ENCODE results near the gene TMEM109. TPM values are rescaled to one million over a fixed set of nuclear protein-coding genes. Genes with fewer than 3 reads are reported as not detected.

TMEM109 gene, protein sequence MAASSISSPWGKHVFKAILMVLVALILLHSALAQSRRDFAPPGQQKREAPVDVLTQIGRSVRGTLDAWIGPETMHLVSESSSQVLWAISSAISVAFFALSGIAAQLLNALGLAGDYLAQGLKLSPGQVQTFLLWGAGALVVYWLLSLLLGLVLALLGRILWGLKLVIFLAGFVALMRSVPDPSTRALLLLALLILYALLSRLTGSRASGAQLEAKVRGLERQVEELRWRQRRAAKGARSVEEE
- polyA plus RNA-seq (2013, experiment 1 of 2), result 70.8 TPM
- 57.9 TPM for polyA plus RNA-seq (2013, experiment 2 of 2)

DNA sequence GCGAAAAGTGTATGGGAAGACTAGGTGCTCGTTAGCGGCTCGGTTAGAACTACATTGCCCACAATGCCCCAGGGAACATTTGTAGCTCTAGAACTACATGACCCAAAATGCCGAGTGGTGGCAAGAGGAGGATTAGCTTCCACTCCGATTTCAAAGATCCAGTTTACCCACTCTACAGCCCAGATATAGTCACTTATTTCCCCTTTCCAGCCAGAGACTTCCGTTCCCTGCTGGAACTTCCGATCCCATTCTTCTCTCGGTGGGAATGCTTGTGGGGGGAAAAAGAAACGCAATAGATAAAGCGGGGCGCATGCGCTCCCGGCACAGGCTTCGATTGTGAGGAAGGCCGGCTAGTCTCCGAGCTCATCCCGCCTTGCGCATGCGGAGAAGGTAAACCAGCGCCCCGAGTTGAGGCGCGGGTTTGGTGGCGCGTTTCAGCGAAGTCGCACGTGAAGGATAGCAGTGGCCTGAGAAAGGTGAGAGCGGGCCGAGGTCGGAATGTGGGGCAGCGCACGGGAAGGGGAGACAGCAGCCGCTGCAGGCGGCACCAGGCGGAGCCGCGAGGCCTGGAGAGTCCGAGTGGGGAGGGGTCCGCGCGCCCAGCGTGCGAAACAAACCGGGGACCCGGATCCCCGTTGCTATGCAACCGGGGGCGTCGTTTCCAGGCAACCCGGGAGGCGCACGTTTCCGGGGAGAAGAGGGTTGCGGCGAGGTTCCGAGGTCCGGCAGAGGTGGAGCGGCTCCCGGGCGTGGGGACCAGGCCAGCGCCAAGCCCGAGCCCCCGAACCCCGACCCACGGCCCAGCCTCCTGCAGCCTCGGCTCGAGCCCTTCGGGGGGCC, at the start of gene TMEM109:
Gene TMEM109 (plus strand): TSS at position 366 of the 840 bp plus-strand sequence. CDS start 5,536 bp downstream, outside the sequence.
- peaks cover 17% of the 10 kb centered on the region for H3K36me3 ChIP-seq (ENCODE audit: control insufficient read depth, insufficient read depth, low read length)
- H3K9me3 ChIP-seq (ENCODE audit: control insufficient read depth, low read length), result no peaks in the 10 kb centered on the region
- 0% methylated on average over 55 to 62 of the region's 70 CpGs for WGBS, 2 experiments (ENCODE audit: insufficient coverage in 2 of 2)
- H3K27ac ChIP-seq (ENCODE audit: low read depth, low read length, severe bottlenecking), result peak within 1 kb of the TSS; percentile 89
- peaks cover 11% of the 10 kb centered on the region for H3K4me1 ChIP-seq (ENCODE audit: control insufficient read depth, insufficient read depth, low read length, poor library complexity, severe bottlenecking)
- peak within 1 kb of the TSS; percentile 78 for H3K4me3 ChIP-seq (ENCODE audit: extremely low read depth, insufficient read depth, low read length, poor library complexity, severe bottlenecking)

DNA sequence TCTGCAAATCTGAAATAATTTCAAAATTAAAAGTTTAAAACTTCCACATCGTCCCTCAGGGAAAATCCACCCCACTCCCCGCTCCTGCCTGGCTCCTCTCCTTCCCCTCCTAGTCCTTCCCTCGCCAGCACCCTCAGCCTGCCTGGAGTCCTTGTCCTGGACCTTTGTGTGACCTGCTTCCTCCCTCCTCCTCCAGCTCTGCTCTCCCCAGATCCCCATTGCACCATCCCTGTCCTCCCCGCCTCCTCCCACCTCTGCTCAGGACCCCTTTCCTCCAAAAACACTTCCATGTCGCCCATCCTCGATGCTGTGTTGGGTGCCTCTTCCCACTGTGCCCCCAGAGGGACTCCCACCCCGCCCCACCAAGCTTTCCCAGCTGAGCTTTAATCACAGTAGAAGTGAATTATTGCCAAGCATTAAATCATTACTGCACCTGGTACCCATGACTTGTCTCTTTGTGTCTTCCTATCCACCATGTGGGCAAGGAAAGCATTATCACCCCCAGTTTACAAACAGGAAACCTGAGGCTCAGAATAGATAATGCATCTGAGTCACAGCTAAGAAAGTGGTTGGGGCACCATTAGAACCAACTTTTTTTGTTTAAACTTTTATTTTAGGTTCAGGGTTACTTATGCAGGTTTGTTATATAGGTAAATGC, 49.0 kb upstream of the TMEM109 start:
- WGBS, 2 experiments (ENCODE audit: insufficient coverage in 2 of 2), result 90 to 93% methylated on average over 7 of the region's 7 CpGs
- no peak overlapping the region for H3K27ac ChIP-seq (ENCODE audit: low read depth, low read length, severe bottlenecking)
- H3K36me3 ChIP-seq (ENCODE audit: control insufficient read depth, insufficient read depth, low read length), result no peaks in the 10 kb centered on the region
- H3K4me1 ChIP-seq (ENCODE audit: control insufficient read depth, insufficient read depth, low read length, poor library complexity, severe bottlenecking), result no peaks in the 10 kb centered on the region
- no peak overlapping the region for H3K4me3 ChIP-seq (ENCODE audit: extremely low read depth, insufficient read depth, low read length, poor library complexity, severe bottlenecking)
- H3K9me3 ChIP-seq (ENCODE audit: control insufficient read depth, low read length), result no peaks in the 10 kb centered on the region

DNA sequence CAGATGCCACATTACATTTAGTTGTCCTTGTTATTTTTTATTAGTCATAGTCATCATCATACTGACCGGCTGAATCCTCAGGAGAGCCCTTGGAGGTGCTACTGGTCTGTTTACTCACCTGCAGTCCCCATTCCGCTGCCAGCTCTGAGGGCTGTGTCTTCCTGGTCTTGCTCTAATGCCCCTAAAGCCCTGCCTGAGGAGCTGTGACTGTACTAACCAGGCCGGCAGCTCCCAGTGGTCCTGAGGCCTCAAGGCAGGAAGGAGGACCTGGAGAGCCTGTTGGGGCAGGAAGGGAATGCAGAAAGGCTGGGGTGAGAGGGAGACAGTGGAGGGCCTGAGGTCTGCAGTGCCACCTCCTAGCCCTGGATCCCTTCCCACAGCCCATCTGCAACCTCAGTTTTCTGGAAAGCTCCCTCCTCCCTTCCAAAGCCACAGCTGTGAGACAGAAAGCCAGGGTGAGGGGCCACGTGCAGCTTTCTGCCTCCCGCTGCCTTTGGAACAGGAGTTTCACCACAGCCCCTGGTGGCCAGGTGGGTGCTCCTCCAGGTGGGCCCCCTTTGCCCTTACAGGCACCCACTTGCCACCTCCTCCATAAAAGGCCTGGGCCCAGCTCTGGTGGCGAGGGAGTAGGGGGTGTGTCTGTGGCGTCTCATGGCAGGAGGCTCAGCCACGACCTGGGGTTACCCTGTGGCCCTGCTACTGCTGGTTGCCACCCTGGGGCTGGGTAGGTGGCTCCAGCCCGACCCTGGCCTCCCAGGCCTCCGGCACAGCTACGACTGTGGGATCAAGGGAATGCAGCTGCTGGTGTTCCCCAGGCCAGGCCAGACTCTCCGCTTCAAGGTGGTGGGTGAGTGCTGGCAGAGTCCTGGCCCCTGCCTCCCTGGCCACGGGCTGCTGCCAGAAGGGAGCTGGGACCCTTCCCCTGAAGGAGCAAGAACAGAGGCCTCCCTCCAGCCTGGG, 46.8 kb upstream of the TMEM109 start, which contains the start of gene ZP1:
Gene ZP1 (plus strand): TSS at position 632 of the 960 bp plus-strand sequence. CDS start 20 bp downstream, at position 652.
- Histone ChIP-seq H3K27ac (ENCODE audit: low read depth, low read length, severe bottlenecking) (no peak within 1 kb of the TSS), H3K4me3 (ENCODE audit: extremely low read depth, insufficient read depth, low read length, poor library complexity, severe bottlenecking) (no peak within 1 kb of the TSS), H3K9me3 (ENCODE audit: control insufficient read depth, low read length) (no peaks in the 10 kb centered on the region), H3K4me1 (ENCODE audit: control insufficient read depth, insufficient read depth, low read length, poor library complexity, severe bottlenecking) (no peaks in the 10 kb centered on the region), H3K36me3 (ENCODE audit: control insufficient read depth, insufficient read depth, low read length) (no peaks in the 10 kb centered on the region)
- 81 to 95% methylated on average over 7 to 13 of the region's 13 CpGs for WGBS, 2 experiments (ENCODE audit: insufficient coverage in 2 of 2)

DNA sequence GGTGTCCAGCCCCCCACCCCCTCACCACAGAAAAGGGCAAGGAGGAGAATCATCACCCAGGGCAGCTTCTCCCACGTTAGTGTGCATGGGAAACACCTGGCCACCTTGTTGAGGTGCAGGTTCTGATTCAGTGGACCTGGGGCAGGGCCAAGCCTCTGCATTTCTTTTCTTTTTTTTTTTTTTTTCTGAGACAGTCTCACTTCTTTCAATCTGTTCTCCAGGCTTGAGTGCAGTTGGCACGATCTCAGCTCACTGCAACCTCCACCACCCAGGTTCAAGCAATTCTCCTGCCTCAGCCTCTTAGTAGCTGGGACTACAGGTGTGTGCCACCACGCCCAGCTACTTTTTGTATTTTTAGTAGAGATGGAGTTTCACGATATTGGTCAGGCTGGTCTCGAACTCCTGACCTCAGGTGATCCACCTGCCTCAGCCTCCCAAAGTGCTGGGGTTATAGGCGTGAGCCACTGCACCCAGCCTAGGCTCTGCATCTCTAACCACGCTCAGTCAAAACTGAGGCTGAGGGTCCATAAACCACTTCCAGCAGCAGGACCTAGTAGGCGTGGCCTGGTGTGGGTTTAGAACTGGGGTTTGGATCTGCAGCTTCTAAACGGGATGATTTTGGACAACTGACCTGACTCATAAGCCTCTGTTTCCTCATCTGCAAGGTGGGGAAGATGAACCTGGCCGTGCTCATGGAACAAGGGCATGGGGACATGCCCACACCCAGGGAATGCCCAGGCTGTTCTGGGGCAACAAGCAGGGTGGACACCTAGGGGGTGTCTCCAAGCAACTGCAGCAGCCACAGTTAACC, 45.9 kb upstream of the TMEM109 start:
- Histone ChIP-seq H3K27ac (ENCODE audit: low read depth, low read length, severe bottlenecking) (no peak overlapping the region), H3K9me3 (ENCODE audit: control insufficient read depth, low read length) (no peaks in the 10 kb centered on the region), H3K4me3 (ENCODE audit: extremely low read depth, insufficient read depth, low read length, poor library complexity, severe bottlenecking) (no peak overlapping the region), H3K4me1 (ENCODE audit: control insufficient read depth, insufficient read depth, low read length, poor library complexity, severe bottlenecking) (peaks cover 6% of the 10 kb centered on the region), H3K36me3 (ENCODE audit: control insufficient read depth, insufficient read depth, low read length) (no peaks in the 10 kb centered on the region)
- 84 to 85% methylated on average over 4 to 8 of the region's 10 CpGs for WGBS, 2 experiments (ENCODE audit: insufficient coverage in 2 of 2)

DNA sequence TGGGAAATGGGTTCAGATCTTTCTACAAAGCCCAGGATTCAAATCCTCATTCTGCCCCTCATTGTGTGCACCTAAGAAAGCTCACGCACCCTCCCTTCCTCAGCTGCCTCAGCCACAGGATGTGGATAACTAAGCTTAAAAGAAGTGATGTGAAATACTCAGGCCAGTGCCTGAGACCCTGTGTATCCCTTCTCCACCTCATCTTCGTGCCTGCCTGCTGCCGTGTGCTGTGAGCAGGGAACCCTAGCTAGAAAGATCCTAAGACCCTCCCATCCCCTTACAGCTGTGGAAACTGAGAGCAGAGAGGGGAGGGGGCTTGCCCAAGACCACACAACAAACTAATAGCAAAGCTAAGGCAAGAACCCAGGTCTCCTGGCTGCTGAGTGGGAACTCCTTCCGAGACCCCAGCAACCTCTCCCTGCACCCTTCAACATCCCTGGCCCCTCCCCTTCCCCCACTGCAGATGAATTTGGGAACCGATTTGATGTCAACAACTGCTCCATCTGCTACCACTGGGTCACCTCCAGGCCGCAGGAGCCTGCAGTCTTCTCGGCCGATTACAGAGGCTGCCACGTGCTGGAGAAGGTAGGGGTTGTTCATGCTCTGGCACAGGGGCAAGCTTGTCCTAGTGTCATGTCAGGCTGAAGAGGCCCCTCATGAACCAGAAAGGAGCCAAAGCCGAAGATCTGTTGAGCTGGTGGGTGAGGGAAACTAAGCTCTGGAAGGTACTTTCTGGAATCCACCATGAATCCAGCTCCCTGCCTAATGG, 45.1 kb upstream of the TMEM109 start:
- H3K4me3 ChIP-seq (ENCODE audit: extremely low read depth, insufficient read depth, low read length, poor library complexity, severe bottlenecking), result no peak overlapping the region
- peaks cover 14% of the 10 kb centered on the region for H3K4me1 ChIP-seq (ENCODE audit: control insufficient read depth, insufficient read depth, low read length, poor library complexity, severe bottlenecking)
- no peaks in the 10 kb centered on the region for H3K36me3 ChIP-seq (ENCODE audit: control insufficient read depth, insufficient read depth, low read length)
- 81 to 93% methylated on average over 5 to 7 of the region's 10 CpGs for whole genome bisulfite sequencing, 2 experiments (ENCODE audit: insufficient coverage in 2 of 2)
- H3K27ac ChIP-seq (ENCODE audit: low read depth, low read length, severe bottlenecking), result no peak overlapping the region
- H3K9me3 ChIP-seq (ENCODE audit: control insufficient read depth, low read length), result no peaks in the 10 kb centered on the region

DNA sequence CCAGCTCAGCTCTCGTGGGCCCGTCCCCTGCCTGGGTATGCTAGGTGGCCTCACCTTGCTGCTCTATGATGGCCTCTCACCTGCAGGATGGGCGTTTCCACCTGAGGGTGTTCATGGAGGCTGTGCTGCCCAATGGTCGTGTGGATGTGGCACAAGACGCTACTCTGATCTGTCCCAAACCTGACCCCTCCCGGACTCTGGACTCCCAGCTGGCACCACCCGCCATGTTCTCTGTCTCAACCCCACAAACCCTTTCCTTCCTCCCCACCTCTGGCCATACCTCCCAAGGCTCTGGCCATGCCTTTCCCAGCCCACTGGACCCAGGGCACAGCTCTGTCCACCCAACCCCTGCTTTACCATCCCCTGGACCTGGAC, 44.5 kb upstream of the TMEM109 start:
- peaks cover 15% of the 10 kb centered on the region for H3K4me1 ChIP-seq (ENCODE audit: control insufficient read depth, insufficient read depth, low read length, poor library complexity, severe bottlenecking)
- H3K9me3 ChIP-seq (ENCODE audit: control insufficient read depth, low read length), result no peaks in the 10 kb centered on the region
- 90 to 100% methylated on average over 6 to 7 of the region's 7 CpGs for WGBS, 2 experiments (ENCODE audit: insufficient coverage in 2 of 2)
- no peak overlapping the region for H3K4me3 ChIP-seq (ENCODE audit: extremely low read depth, insufficient read depth, low read length, poor library complexity, severe bottlenecking)
- H3K27ac ChIP-seq (ENCODE audit: low read depth, low read length, severe bottlenecking), result no peak overlapping the region
- no peaks in the 10 kb centered on the region for H3K36me3 ChIP-seq (ENCODE audit: control insufficient read depth, insufficient read depth, low read length)

DNA sequence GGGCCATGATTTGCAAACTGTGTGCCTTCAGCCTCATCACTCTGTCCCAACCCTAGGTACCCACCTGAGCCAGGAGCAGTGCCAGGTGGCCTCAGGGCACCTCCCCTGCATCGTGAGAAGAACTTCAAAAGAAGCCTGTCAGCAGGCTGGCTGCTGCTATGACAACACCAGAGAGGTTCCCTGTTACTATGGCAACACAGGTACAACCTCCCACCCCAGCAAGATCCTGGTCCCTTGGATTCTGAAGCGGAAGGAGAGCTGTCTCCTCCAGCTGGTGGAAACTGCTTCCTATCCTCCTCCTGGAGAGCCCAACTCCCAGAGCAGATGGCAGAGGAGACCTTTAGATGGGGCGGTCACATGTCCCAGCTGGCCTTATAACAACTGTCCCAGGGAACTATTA, 43.7 kb upstream of the TMEM109 start:
- Histone ChIP-seq H3K4me1 (ENCODE audit: control insufficient read depth, insufficient read depth, low read length, poor library complexity, severe bottlenecking) (peaks cover 15% of the 10 kb centered on the region), H3K27ac (ENCODE audit: low read depth, low read length, severe bottlenecking) (no peak overlapping the region), H3K36me3 (ENCODE audit: control insufficient read depth, insufficient read depth, low read length) (no peaks in the 10 kb centered on the region), H3K4me3 (ENCODE audit: extremely low read depth, insufficient read depth, low read length, poor library complexity, severe bottlenecking) (no peak overlapping the region), H3K9me3 (ENCODE audit: control insufficient read depth, low read length) (no peaks in the 10 kb centered on the region)
- WGBS, 2 experiments (ENCODE audit: insufficient coverage in 2 of 2), result 0% methylated on average over 1 of the region's 3 CpGs; no CpG with 5 or more reads in 1 of the 2 experiments

DNA sequence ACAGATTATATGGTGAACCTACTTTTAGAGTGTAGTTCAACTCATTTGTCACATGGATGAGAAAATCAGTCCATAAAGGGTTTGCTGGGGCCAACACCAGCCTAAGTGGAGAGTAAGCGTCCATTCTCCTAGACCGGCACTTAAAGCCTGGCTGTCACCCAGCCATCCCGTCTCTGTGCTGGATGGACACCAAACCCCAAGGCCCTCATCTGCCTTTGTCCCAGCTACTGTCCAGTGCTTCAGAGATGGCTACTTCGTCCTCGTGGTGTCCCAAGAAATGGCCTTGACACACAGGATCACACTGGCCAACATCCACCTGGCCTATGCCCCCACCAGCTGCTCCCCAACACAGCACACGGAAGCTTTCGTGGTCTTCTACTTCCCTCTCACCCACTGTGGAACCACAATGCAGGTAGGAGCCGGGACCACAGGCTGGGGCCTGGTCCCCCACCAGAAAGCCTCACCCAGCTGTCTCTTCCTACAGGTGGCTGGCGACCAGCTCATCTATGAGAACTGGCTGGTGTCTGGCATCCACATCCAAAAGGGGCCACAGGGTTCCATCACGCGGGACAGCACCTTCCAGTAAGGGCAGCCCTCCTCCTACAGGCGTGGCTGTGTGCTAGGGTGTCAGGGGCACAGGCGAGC, 43.1 kb upstream of the TMEM109 start:
- WGBS, 2 experiments (ENCODE audit: insufficient coverage in 2 of 2), result 88 to 95% methylated on average over 11 to 12 of the region's 13 CpGs
- Histone ChIP-seq H3K9me3 (ENCODE audit: control insufficient read depth, low read length) (no peaks in the 10 kb centered on the region), H3K4me1 (ENCODE audit: control insufficient read depth, insufficient read depth, low read length, poor library complexity, severe bottlenecking) (peaks cover 15% of the 10 kb centered on the region), H3K36me3 (ENCODE audit: control insufficient read depth, insufficient read depth, low read length) (no peaks in the 10 kb centered on the region), H3K27ac (ENCODE audit: low read depth, low read length, severe bottlenecking) (no peak overlapping the region), H3K4me3 (ENCODE audit: extremely low read depth, insufficient read depth, low read length, poor library complexity, severe bottlenecking) (no peak overlapping the region)

Data from mesodermal cell (in vitro differentiated cells).